Measurements from ENCODE around the gene ADSL.

The ADSL gene

GRCh38 chr22:40328546-40329456 is 17.5 kb upstream of the ADSL start:
- no peak for FAIRE-seq

DNA sequence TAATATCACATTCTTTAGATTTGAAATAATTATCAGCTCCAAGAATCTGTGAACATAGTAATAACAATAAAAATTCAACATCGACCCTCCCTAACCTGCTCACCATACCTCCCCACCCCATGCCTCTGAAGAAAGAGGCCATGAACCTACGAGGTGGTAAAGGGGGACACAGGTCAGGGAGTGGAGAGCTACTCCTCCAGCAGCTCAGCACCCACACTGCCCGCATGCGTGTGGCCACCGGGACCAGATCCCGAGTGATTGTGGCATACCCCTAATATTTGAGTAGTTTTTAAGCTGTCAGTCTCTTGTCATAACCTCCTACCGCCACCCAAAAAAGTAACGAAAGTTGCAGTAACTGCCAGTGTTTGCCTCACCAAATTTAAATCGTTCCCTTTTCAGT is 16.8 kb upstream of the ADSL start:
- no peak for FAIRE-seq

DNA sequence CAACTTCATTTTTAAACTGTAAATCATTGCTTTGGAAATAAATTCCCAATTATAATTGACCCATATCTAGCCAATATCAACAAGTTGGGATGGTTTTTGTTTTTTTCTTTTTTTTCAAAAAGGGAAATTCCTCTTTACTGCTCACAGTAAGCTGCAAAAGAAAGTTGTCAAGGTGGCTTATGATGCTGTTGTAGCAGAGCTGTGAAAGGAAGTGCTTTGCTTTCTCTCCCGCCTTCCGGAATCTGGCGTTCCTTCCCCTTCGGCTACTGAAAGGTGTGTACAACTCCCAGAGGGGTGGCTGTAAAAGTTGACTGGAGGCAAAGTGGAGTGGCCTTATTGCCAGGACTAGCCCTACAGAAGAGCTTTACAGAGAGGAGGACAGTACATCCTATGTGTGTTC is 16.2 kb upstream of the ADSL start:
- FAIRE-seq, result no peak

DNA sequence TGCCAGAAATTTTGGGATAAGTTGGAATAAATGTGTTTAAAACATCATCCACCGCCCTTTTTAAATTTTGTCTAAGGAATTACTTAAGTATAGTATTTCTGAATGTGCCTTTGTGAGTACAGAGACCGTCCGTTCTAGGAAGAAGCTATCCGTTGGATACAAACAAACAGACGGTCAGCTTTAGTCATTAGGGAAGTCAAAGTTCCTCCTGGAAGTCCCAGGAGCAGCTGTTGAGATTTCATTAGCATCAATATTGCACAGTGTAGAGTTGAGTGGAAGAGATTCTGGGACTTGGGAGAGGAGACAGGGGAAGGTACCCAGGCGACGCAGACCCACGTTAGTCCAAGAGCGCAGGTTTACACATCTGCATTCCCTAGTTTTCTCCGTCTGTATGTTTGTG is 15.7 kb upstream of the ADSL start:
- no peak for FAIRE-seq

- FAIRE-seq, result no peak
Observed at GRCh38 chr22:40331706-40332105, 14.6 kb upstream of the ADSL start.

DNA sequence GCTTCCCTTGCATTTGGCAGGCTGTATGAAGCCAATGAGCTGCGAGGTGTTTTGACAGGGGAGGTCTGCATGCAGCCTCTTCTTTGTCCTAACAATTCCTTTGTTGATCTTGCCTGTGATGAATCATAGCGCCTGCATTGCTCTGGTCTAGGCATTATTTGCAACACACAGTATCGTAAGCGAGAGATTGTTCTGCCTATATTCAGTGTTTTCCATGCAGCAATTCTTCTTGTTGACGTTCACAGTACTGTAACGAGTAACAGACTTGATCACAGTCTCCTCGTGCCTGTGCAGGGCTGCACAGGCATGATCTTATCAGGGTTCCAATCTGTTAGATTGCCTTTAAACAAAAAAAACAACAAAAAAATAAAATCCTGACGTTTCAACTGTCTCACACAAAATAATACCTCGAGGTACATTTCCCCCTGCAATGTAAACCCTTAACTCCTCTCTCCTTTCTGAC is 13.9 kb upstream of the ADSL start:
- no peak for FAIRE-seq

DNA sequence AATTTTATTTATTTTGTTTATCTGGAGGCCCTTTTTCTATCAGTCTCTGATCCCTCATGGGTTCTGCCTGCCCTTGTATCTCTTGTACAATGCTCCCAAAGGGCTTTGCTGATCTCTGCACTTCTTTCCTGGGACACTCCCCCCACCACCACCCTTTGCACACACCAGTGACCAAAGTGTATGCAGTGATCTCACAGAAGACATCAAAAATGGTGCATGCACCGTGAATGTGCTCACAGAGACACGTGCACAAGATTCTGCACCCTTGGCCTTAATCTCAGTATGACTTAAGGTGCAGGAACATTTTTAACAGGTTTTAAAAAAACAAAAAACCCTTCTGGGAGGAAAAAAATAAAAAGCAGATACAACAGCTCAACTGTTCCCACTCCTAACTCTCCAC is 12.2 kb upstream of the ADSL start:
- FAIRE-seq, result no peak

GRCh38 chr22:40334899-40335298 is 11.4 kb upstream of the ADSL start:
- peak; percentile 55 for FAIRE-seq

DNA sequence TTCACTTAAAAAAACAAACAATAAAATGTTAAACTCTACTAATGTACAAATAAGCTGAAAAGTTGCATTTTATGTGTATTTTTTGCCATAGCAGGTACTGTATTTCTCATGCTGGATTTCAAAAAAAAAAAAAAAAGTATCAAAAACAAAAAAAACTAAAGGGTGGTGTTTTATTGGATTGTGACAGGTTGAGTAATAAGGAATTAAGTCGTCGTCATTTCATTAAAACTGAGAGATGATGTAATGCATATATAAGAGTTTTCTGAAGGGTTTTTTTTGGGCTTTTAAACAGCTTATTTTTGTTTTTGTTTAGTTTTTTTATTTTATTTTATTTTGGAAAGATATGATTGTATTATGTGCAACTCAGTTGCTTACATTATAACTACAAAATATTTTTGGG is 10.9 kb upstream of the ADSL start:
- no peak for FAIRE-seq

GRCh38 chr22:40340044-40340443 is 6.3 kb upstream of the ADSL start:
- FAIRE-seq, result no peak

DNA sequence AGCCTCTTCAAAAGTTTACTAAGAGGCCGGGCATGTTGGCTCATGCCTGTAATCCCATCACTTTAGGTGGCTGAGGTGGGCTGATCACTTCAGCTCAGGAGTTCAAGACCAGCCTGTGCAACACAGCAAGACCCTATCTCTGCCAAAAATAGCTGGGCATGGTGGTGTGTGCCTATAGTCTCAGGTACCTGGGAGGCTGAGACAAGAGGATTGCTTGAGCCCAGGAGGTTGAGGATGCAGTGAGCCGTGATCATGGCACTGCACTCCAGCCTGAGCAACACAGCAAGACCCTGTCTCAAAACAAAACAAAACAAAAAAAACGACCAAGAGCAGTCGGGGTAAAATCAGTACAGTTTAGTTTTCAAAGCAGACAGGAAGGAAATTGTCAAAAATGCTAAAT is 4.7 kb upstream of the ADSL start:
- no peak for FAIRE-seq

GRCh38 chr22:40342521-40342920 is 3.8 kb upstream of the ADSL start:
- no peak for FAIRE-seq

- no peak for FAIRE-seq
Observed at GRCh38 chr22:40345271-40345670, 1.0 kb upstream of the ADSL start.

- FAIRE-seq, result no peak
Observed at GRCh38 chr22:40345815-40346184, 500 bp upstream of the ADSL start.

DNA sequence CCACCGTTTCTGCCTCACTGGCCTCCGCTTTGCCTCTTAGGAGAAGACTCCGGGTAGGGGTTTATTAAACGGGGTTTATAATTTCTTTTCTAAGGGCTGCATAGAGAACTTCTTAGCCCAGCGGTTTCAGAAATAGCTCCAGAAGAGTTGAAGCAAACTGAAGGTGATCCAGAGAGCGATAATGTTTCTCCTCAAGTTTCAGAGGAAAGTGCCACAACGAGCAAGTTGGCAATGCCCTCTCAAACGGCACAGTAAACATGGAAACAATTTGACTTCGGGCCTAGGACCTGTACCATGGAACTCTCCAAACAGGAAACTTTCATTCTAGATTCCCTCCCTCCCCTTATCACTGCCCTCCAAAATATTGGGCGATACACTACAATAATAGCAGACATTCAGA is 1.0 kb downstream of the ADSL start:
- FAIRE-seq, result no peak

- FAIRE-seq, result no peak
Observed at GRCh38 chr22:40348025-40348658, 1.8 kb downstream of the ADSL start.

DNA sequence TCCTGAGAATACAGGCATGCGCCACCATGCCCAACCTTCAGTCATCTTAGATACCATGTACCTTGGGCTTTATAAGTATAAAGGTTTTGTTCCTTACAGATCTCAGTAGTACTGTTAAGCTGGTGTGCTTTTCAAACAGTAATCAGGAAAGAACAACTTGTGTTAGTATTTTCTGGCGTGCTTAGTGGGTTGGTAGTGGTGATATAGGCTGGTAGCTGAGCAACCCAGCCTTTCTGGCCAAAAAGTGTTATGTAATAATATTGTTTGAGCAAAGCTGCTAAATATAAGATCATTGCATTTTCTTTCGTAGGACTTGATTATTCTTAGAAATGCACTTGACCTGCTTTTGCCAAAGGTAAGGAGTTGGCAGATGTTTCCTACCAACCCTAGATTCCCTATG is 6.5 kb downstream of the ADSL start:
- no peak for FAIRE-seq

DNA sequence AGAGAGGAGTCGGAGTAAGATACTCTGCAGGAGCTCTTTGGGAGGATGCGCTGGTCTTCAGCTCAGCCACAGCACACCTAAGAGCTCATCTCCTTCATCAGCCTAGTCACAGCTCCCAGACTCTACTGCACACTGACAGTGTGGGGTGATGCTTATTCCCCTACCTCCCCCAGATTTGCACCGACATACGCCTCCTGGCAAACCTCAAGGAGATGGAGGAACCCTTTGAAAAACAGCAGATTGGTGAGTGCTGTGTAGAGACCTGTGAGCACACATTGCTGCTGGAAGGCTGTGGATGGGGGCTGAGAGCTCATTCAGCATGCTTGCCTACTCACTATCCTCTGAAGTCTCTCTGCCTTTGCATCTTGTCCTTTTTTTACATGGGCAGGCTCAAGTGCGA is 14.8 kb downstream of the ADSL start:
- FAIRE-seq, result no peak

DNA sequence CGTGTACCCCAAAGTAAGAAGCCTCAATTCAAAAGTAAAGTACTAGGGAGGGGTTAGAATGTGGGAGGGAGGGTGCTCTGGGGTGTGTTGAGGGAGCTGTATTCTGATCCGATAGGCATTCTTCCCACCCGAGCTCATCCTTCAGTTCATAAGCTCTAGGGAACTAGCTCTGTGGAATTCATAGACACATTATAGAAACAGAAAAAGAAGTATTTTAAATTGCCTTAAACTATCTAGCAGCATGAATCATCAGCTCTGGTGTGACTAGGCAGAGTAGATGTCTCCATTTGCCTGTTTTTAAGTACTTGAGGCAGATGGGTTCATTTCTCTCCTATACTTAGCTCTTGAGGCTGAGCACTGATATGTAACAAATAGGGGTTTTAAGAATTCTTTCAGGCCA is 16.8 kb downstream of the ADSL start:
- no peak for FAIRE-seq

DNA sequence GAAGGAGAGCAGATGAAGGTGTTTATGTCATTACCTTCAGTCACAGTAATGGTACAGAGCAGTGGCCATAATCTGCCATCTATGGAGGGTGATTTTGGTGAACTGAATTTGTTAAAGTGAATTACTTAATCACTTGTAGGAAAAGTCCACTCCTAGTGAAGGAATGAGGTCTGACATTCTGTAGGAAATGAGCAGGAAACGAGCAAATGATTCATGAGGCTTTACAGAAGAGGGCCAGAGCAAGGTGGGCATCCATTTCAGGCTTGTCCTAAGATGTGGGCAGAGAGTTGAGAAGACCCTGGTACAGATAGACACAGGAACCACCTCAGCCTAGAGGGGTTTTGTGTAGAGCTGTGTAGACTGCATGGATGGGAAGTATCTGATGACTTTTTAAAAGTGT is 18.1 kb downstream of the ADSL start:
- FAIRE-seq, result no peak

DNA sequence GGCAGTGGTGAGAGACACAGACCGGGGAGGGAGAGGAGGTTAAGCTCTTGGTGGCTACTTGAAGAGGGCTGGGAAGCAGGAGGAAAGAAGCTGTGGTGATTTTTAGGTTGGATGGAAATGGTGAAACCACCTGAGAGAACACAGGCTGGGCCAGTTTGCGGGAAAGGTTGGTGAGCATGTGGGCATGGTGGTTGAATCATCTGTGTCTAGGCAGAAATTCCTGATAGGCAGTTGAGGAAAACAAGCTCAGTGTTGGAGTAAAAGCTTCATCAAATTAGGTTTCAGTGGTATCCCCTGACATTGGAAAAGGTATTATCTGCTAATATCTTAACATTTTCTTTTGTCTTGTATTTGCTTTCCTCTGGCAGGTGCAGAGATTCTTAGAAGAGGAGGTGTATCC is 19.8 kb downstream of the ADSL start:
- FAIRE-seq, result no peak

GRCh38 chr22:40367342-40367741 is 21.0 kb downstream of the ADSL start:
- FAIRE-seq, result no peak

DNA sequence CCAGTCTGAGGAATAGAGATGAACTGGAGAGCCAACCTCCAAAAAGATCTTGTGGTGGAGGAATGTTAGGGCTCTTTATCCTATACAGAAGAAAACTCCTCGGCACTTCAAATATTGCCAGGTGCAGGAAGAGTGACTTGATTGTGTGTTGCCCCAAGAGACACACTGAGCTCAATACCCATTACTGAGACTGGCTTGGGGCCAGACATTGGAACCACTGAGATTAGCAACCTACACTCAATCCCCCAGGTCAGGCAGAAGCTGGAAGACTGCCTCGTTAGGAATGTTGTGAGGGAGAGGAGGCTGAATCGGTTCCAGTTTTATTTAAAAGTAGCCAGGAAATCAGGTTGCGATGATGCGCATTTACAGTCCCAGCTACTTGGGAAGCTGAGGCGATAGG is 21.7 kb downstream of the ADSL start:
- no peak for FAIRE-seq

GRCh38 chr22:40368836-40369235 is 22.5 kb downstream of the ADSL start:
- FAIRE-seq, result no peak

GRCh38 chr22:40374567-40374966 is 28.3 kb downstream of the ADSL start:
- no peak for FAIRE-seq
